CD8-positive, alpha-beta memory T cell (primary cell): ENCODE data around the gene AGO4. TPM values are rescaled to one million over a fixed set of nuclear protein-coding genes. Genes with fewer than 3 reads are reported as not detected.
"Not testable (repeated sequence)": the region's sequence is repeated elsewhere in the genome, so short reads cannot be mapped to it uniquely, and the experiment has no call there.

Experiments
- CTCF ChIA-PET: fragments of 350-600 bp; sonication (Branson Sonifier 250); formaldehyde crosslinking; loops from one replicate; lab custom pipeline; 2021; ENCODE audit warnings: antibody characterized with exemption; lab: Charles Lee
- POLR2A ChIA-PET: fragments of 350-600 bp; sonication (Branson Sonifier 250); formaldehyde crosslinking; loops from one replicate; lab custom pipeline; 2021; ENCODE audit warnings: antibody characterized with exemption; lab: Charles Lee
- DNase-seq, 5 donors: peaks; one replicate each; pipeline versions ENCODE4 v3.0.0 to v3.0.0-alpha.2; 2020 to 2022; ENCODE audit warnings: mixed read lengths in 1 of 5
- H3K27ac ChIP-seq: one replicate; pipeline ENCODE4 v1.7.0; 2013; ENCODE audit warnings: low read depth, mild to moderate bottlenecking, low read length, moderate library complexity
- H3K27me3 ChIP-seq: 2 replicates; pipeline ENCODE4 v1.7.0; 2013; ENCODE audit warnings: low read length, mild to moderate bottlenecking; ENCODE audit not compliant: insufficient read depth, poor library complexity, severe bottlenecking
- H3K36me3 ChIP-seq: 2 replicates; pipeline ENCODE4 v1.7.0; 2013; ENCODE audit warnings: mild to moderate bottlenecking, low read length, moderate library complexity; ENCODE audit not compliant: insufficient read depth
- H3K4me1 ChIP-seq: 2 replicates; pipeline ENCODE4 v1.7.0; 2013; ENCODE audit warnings: mild to moderate bottlenecking, low read length, moderate library complexity; ENCODE audit not compliant: insufficient read depth
- H3K4me3 ChIP-seq: 2 replicates; pipeline ENCODE4 v1.7.0; 2013; ENCODE audit warnings: mild to moderate bottlenecking, low read length
- H3K9me3 ChIP-seq: 2 replicates; pipeline ENCODE4 v1.7.0; 2013; ENCODE audit warnings: mild to moderate bottlenecking, low read length
- H3K27ac Mint-ChIP-seq, 8 donors: one replicate each; pipeline ENCODE4 v1.8.0; 2020 to 2021; ENCODE audit warnings: mixed read lengths in 8 of 8, mild to moderate bottlenecking in 6 of 8, inconsistent platforms in 3 of 8, moderate library complexity in 3 of 8
- H3K27me3 Mint-ChIP-seq, 2 donors: one replicate each; pipeline ENCODE4 v1.8.0; 2020 to 2021; ENCODE audit warnings: mixed read lengths in 2 of 2, mild to moderate bottlenecking in 1 of 2, moderate library complexity in 1 of 2
- H3K36me3 Mint-ChIP-seq, 3 donors: one replicate each; pipeline ENCODE4 v1.8.0; 2020 to 2021; ENCODE audit warnings: mixed read lengths in 3 of 3, inconsistent platforms in 1 of 3, mild to moderate bottlenecking in 1 of 3
- H3K4me1 Mint-ChIP-seq, 3 donors: one replicate each; pipeline ENCODE4 v1.8.0; 2020 to 2021; ENCODE audit warnings: mixed read lengths in 3 of 3, inconsistent platforms in 1 of 3, mild to moderate bottlenecking in 1 of 3
- H3K4me3 Mint-ChIP-seq, 7 donors: one replicate each; pipeline ENCODE4 v1.8.0; 2020 to 2021; ENCODE audit warnings: mixed read lengths in 7 of 7, mild to moderate bottlenecking in 6 of 7, moderate library complexity in 4 of 7, inconsistent platforms in 2 of 7
- H3K9me3 Mint-ChIP-seq, 5 donors: one replicate each; pipeline ENCODE4 v1.8.0; 2020 to 2022; ENCODE audit warnings: mixed read lengths in 5 of 5, mild to moderate bottlenecking in 3 of 5, moderate library complexity in 2 of 5, inconsistent platforms in 1 of 5
- polyA plus RNA-seq: library from polyadenylated mRNA; unstranded; fragments of 300-500 nt; fragmentation: Illumina TruSeq; gene quantifications from one replicate; pipeline ENCODE4 v1.2.3, GENCODE V29; 2021
- total RNA-seq, 2 experiments: library from RNA; stranded (reverse); gene quantifications; one replicate each; pipeline ENCODE4 v1.2.3, GENCODE V29; 2021

The AGO4 gene
- total and polyA plus RNA-seq, 3 experiments from 2014 or later, result 8.3 to 14.6 (median 9.1) TPM

- Mint-ChIP-seq H3K9me3 (no peaks in the 10 kb centered on the region), H3K27ac (no peak overlapping the region), H3K27me3 (no peaks in the 10 kb centered on the region), H3K4me3 (no peak overlapping the region), H3K36me3 (peaks cover 0 to 3% (median 0%) of the 10 kb centered on the region in 3 donors), H3K4me1 (no peaks in the 10 kb centered on the region)
- Histone ChIP-seq H3K27ac (no peak overlapping the region), H3K9me3 (no peaks in the 10 kb centered on the region), H3K4me3 (no peak overlapping the region), H3K4me1 (no peaks in the 10 kb centered on the region), H3K27me3 (no peaks in the 10 kb centered on the region), H3K36me3 (no peaks in the 10 kb centered on the region)
- CTCF ChIA-PET, result interaction anchor here (2.0 kb wide), 1 partner anchor 10 kb away, joined by 18 read pairs; the partner anchor contains the start of gene AGO1
- DNase-seq, result no peak
- POLR2A ChIA-PET, result no interaction called here
Measured at GRCh38 chr1:35873243-35873750, 65.5 kb downstream of the AGO4 start.

DNA sequence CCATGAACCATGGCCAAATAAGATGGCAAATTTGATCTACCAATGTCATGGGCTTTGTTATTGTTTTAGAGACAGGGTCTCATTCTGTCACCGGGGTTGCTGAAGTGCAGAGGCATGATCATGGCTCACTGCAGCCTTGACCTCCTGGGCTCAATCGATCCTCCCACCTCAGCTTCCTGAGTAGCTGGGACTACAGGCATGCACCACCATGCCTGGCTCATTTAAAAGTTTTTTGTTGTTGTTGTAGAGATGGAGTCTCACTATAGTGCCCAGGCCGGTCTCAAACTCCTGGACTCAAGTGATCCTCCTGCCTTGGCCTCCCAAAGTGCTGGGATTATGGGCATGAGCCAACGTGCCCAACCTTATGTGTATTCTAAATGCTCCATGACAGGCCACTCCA lies 66.3 kb downstream of the AGO4 start:
- H3K4me1 ChIP-seq, H3K36me3 ChIP-seq, CTCF ChIA-PET, H3K27me3 Mint-ChIP-seq, H3K4me1 Mint-ChIP-seq, H3K27me3 ChIP-seq, H3K36me3 Mint-ChIP-seq, H3K4me3 Mint-ChIP-seq, H3K27ac Mint-ChIP-seq, DNase-seq, H3K27ac ChIP-seq, H3K9me3 Mint-ChIP-seq, POLR2A ChIA-PET, H3K4me3 ChIP-seq, H3K9me3 ChIP-seq: not testable (repeated sequence)

DNA sequence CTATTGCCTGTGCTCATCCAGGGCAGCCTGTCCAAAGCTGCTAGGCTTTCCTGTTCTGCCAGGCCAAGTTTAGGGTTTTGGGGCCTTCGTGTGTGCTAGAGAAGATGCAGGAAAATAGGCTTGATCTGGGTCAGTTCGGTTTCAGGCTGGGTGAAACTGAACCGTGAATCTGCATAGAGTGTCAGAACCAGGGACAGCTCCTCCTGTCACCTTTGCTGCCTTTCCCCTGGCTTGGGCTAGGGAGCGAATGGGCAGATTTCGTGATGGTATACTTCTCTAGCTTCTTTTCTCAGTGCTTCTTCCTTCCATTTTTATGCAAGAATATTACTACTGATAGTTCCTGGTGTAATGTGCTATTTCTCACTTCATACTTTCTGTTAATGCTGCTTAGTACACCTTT lies 69.2 kb downstream of the AGO4 start:
- Mint-ChIP-seq H3K27ac (no peak overlapping the region), H3K27me3 (peaks cover 0 to 5% of the 10 kb centered on the region in 2 donors), H3K36me3 (peaks cover 0 to 2% (median 0%) of the 10 kb centered on the region in 3 donors), H3K4me1 (peaks cover 4 to 5% (median 4%) of the 10 kb centered on the region in 3 donors), H3K4me3 (no peak overlapping the region), H3K9me3 (no peaks in the 10 kb centered on the region)
- Histone ChIP-seq H3K27me3 (no peaks in the 10 kb centered on the region), H3K36me3 (no peaks in the 10 kb centered on the region), H3K4me1 (no peaks in the 10 kb centered on the region), H3K4me3 (no peak overlapping the region), H3K27ac (no peak overlapping the region), H3K9me3 (no peaks in the 10 kb centered on the region)
- CTCF ChIA-PET, result no interaction called here
- POLR2A ChIA-PET, result no interaction called here
- DNase-seq, result no peak

DNA sequence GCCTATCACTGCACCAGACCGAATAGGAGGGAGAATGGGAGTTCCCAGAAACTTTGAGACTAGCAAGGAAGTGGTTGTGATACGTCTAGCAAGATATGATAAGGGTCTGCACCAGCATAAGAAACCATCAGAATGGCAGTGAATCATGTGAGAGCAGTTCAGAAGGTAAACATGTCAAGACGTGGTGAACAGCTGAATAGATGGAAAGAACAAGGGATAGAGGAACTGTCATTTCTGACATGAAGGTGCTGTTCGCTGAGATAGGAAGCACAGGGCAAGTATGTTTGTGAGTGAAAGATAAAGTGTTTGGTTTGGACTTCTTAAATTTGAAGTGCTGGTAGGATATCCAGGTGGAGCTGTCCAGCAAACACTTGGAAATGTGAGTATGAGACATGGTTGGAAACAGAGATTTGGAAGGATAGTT lies 74.0 kb downstream of the AGO4 start:
- POLR2A ChIA-PET, result no interaction called here
- Mint-ChIP-seq H3K4me3 (peak overlapping the region in 6 of 7 donors; percentile 39 to 95 (median 76)), H3K9me3 (no peaks in the 10 kb centered on the region), H3K27me3 (peaks cover 0 to 5% of the 10 kb centered on the region in 2 donors), H3K36me3 (peaks cover 0 to 5% (median 2%) of the 10 kb centered on the region in 3 donors), H3K4me1 (peaks cover 38 to 45% (median 39%) of the 10 kb centered on the region in 3 donors), H3K27ac (peak overlapping the region in 3 of 8 donors; percentile 19 to 70 (median 29))
- CTCF ChIA-PET, result interaction anchor here (2.3 kb wide), 1 partner anchor 49 kb away, joined by 9 read pairs; the partner anchor contains the start of gene AGO3
- Histone ChIP-seq H3K27ac (no peak overlapping the region), H3K36me3 (no peaks in the 10 kb centered on the region), H3K27me3 (no peaks in the 10 kb centered on the region), H3K4me1 (peaks cover 38% of the 10 kb centered on the region), H3K4me3 (no peak overlapping the region), H3K9me3 (no peaks in the 10 kb centered on the region)
- no peak for DNase-seq

DNA sequence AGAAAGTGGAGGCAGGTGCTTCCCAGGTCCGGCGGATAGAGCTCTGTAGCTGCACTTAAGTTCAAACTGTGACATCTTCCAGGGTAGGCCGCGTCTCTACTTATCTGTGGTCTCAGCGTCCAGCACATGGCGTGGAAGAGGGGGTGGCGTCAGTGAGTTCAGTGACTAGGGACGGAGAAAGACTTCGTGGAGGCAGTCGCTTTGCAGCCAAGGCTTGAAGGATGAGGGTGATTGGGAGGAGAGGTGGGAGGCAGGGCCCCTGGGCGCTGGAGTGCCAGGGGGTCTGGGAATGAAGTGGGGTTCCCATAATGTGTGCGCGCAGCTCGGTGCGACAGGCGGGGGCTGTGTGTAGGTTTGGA lies 74.7 kb downstream of the AGO4 start:
- no peak overlapping the region for H3K27ac ChIP-seq
- peak in 1 of 5 donors; percentile 49 for DNase-seq
- Mint-ChIP-seq H3K27me3 (peaks cover 0 to 5% of the 10 kb centered on the region in 2 donors), H3K9me3 (no peaks in the 10 kb centered on the region), H3K36me3 (peaks cover 0 to 5% (median 0%) of the 10 kb centered on the region in 3 donors), H3K27ac (peak overlapping the region; percentile 25 to 85 (median 76)), H3K4me3 (peak overlapping the region; percentile 62 to 95 (median 80)), H3K4me1 (peaks cover 44 to 52% (median 47%) of the 10 kb centered on the region in 3 donors)
- peak overlapping the region; percentile 27 for H3K4me3 ChIP-seq
- H3K36me3 ChIP-seq, result no peaks in the 10 kb centered on the region
- no peaks in the 10 kb centered on the region for H3K27me3 ChIP-seq
- POLR2A ChIA-PET, result interaction anchor here (1.0 kb wide), 2 partner anchors 266 to 376 kb away, joined by 3 to 4 read pairs; partner anchors contain the start of gene TRAPPC3
- CTCF ChIA-PET, result interaction anchor here (0.8 to 2.3 kb wide), 13 partner anchors 9 to 206 kb away, joined by 3 to 18 read pairs (median 5); partner anchors contain the start of genes ADPRS and AGO3
- no peaks in the 10 kb centered on the region for H3K9me3 ChIP-seq
- H3K4me1 ChIP-seq, result peaks cover 45% of the 10 kb centered on the region

DNA sequence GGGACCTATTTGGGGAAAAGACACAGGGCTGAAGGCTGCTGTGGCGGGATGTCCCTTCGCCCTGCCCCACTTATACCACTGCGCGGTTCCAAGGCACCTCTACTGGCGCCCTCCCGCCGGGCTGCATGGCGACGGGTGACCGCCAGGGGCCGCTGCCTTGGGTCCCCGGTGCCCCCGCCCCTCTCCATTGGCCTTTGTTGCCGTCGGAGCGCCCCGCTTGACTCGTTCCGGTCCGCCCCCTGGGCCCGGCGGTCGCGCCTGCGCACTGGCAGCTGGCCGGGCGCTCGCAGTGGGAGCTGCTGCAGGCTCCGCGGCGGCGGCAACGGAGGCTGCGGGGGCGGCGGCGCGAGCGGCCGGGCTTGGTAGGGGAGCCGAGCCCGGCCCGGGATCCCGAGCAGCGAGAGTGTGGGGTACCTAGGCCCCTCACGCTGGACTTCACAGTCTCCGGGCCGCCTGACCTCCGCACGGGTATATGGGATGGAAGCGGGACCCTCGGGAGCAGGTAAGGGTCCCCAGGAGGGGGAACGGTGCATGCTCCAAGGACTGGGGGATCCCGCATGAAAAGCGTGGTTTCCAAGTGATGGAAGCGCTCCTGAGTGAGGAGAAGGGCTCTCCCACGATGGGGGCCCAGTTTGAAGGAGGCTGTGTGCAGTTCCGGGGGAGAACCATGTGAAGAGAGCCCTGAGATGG lies 75.3 kb downstream of the AGO4 start, which contains the start of gene AGO1:
AGO1 (plus strand) TSS at position 265 of the 690 bp plus-strand sequence; CDS start at position 478, 213 bp downstream.
- Mint-ChIP-seq H3K27me3 (peaks cover 0 to 5% of the 10 kb centered on the region in 2 donors), H3K4me1 (peaks cover 47 to 56% (median 50%) of the 10 kb centered on the region in 3 donors)

GRCh38 chr1:35883635-35884101 lies 75.9 kb downstream of the AGO4 start:
- Mint-ChIP-seq H3K27me3 (peaks cover 0 to 5% of the 10 kb centered on the region in 2 donors), H3K4me3 (peak overlapping the region; percentile 90 to 95 (median 92)), H3K9me3 (no peaks in the 10 kb centered on the region), H3K36me3 (peaks cover 2 to 11% (median 3%) of the 10 kb centered on the region in 3 donors), H3K27ac (peak overlapping the region; percentile 2 to 92 (median 85)), H3K4me1 (peaks cover 48 to 56% (median 52%) of the 10 kb centered on the region in 3 donors)
- Histone ChIP-seq H3K4me3 (peak overlapping the region; percentile 95), H3K27me3 (no peaks in the 10 kb centered on the region), H3K4me1 (peaks cover 45% of the 10 kb centered on the region), H3K9me3 (no peaks in the 10 kb centered on the region), H3K36me3 (no peaks in the 10 kb centered on the region), H3K27ac (peak overlapping the region; percentile 73)
- DNase-seq, result peak; percentile 31 to 64 (median 37)
- ChIA-PET POLR2A (interaction anchor here (1.0 to 1.2 kb wide), 3 partner anchors 47 to 377 kb away, joined by 3 to 8 read pairs (median 4); partner anchors contain the start of genes AGO3 and TRAPPC3), CTCF (interaction anchor here (0.6 to 2.3 kb wide), 17 partner anchors 8 to 205 kb away, joined by 3 to 18 read pairs (median 5); partner anchors contain the start of genes ADPRS and AGO3)

More for the DNA sequence above, 75.3 kb downstream of the AGO4 start, which contains the start of gene AGO1:
- Mint-ChIP-seq H3K4me3 (peak within 1 kb of the TSS; percentile 90 to 95 (median 92)), H3K27ac (peak within 1 kb of the TSS; percentile 59 to 92 (median 85)), H3K9me3 (no peaks in the 10 kb centered on the region), H3K36me3 (peaks cover 0 to 6% (median 0%) of the 10 kb centered on the region in 3 donors)
- peak; percentile 97 for DNase-seq
- peak within 1 kb of the TSS; percentile 73 for H3K27ac ChIP-seq
- no peaks in the 10 kb centered on the region for H3K9me3 ChIP-seq
- POLR2A ChIA-PET, result interaction anchor here (1.0 to 1.2 kb wide), 3 partner anchors 47 to 377 kb away, joined by 3 to 8 read pairs (median 4); partner anchors contain the start of genes AGO3 and TRAPPC3
- H3K4me3 ChIP-seq, result peak within 1 kb of the TSS; percentile 95
- H3K36me3 ChIP-seq, result no peaks in the 10 kb centered on the region
- H3K4me1 ChIP-seq, result peaks cover 45% of the 10 kb centered on the region
- CTCF ChIA-PET, result interaction anchor here (0.6 to 2.3 kb wide), 17 partner anchors 8 to 206 kb away, joined by 3 to 18 read pairs (median 5); partner anchors contain the start of genes ADPRS and AGO3
- no peaks in the 10 kb centered on the region for H3K27me3 ChIP-seq
